ENCODE results near the gene DMXL2. TPM values are rescaled to one million over a fixed set of nuclear protein-coding genes. Genes with fewer than 3 reads are reported as not detected.

The DMXL2 gene
- polyA plus RNA-seq, 1 of the 3 experiments (the other 2 are of a cell fraction) = 6.4 TPM

GRCh38 chr15:51524376-51524775 lies 98.2 kb downstream of the DMXL2 start:
- H3K9ac ChIP-seq = no peak overlapping the region
- ChIA-PET POLR2A (no interaction called here), CTCF (no interaction called here)
- no peak overlapping the region for H3K4me2 ChIP-seq
- H4K20me1 ChIP-seq (ENCODE audit: insufficient read depth) = no peaks in the 10 kb centered on the region
- no peaks in the 10 kb centered on the region for H3K9me3 ChIP-seq
- no peak for TF ChIP-seq ZBTB33 (IDR thresholded peaks at IDR 0.05; ENCODE audit: borderline replicate concordance, low read depth)
- TF ChIP-seq REST (IDR thresholded peaks at IDR 0.05; ENCODE audit: low read depth, low read length) = no peak
- TF ChIP-seq CHD2 (IDR thresholded peaks at IDR 0.05; ENCODE audit: low read length, partially characterized antibody) = no peak
- no peak for TF ChIP-seq MXI1 (IDR thresholded peaks at IDR 0.05; ENCODE audit: low read depth, low read length)
- no peak for TF ChIP-seq RAD21 (IDR thresholded peaks at IDR 0.05; ENCODE audit: low read length)
- TF ChIP-seq GABPA (IDR thresholded peaks at IDR 0.05; ENCODE audit: low read depth) = no peak
- TF ChIP-seq TAF1 (IDR thresholded peaks at IDR 0.05; ENCODE audit: borderline replicate concordance, low read depth, low read length) = no peak
- no peak for TF ChIP-seq MAX (IDR thresholded peaks at IDR 0.05; ENCODE audit: low read depth)
- TF ChIP-seq NRF1 (IDR thresholded peaks at IDR 0.05; ENCODE audit: low read depth, low read length) = no peak
- TF ChIP-seq EZH2phosphoT487 (IDR thresholded peaks at IDR 0.05; ENCODE audit: borderline replicate concordance, low read depth) = no peak
- no peak for TF ChIP-seq CTCF (IDR thresholded peaks at IDR 0.05)
- no peak for TF ChIP-seq EP300 (IDR thresholded peaks at IDR 0.05; ENCODE audit: borderline replicate concordance in 1 of 2, low read depth in 1 of 2, low read length in 1 of 2)
- no peak for TF ChIP-seq JUND (IDR thresholded peaks at IDR 0.05)
- no peak for TF ChIP-seq GATA2 (CRISPR knock-in tag; IDR thresholded peaks at IDR 0.05)
- TF ChIP-seq MEF2A (IDR thresholded peaks at IDR 0.05; ENCODE audit: borderline replicate concordance, low read depth) = no peak
- TF ChIP-seq TEAD4 (IDR thresholded peaks at IDR 0.05; ENCODE audit: borderline replicate concordance, insufficient read depth) = no peak
- TF ChIP-seq FOSL2 (IDR thresholded peaks at IDR 0.05; ENCODE audit: borderline replicate concordance, low read depth) = no peak
- no peak for TF ChIP-seq RCOR1 (IDR thresholded peaks at IDR 0.05; ENCODE audit: low read length)
- no peak for DNase-seq
- no peak overlapping the region for H3K4me3 ChIP-seq (ENCODE audit: low read depth in 2 of 2, low read length in 1 of 2)
- H3K79me2 ChIP-seq (ENCODE audit: insufficient read depth) = no peaks in the 10 kb centered on the region
- H2AFZ ChIP-seq (ENCODE audit: low read depth) = no peak overlapping the region
- WGBS (ENCODE audit: low lambda C conversion rate) = 89% methylated on average over 4 of the region's 5 CpGs
- peaks cover 0 to 2% of the 10 kb centered on the region in 2 experiments for H3K36me3 ChIP-seq (replicated peaks in 1 of 2; ENCODE audit: control insufficient read depth in 1 of 2, insufficient read depth in 2 of 2, low read length in 1 of 2)
- H3K9me2 ChIP-seq = no peaks in the 10 kb centered on the region
- H3F3A ChIP-seq (replicated peaks; ENCODE audit: insufficient read depth) = no peaks in the 10 kb centered on the region
- no peaks in the 10 kb centered on the region for H3K4me1 ChIP-seq (ENCODE audit: control insufficient read depth in 1 of 2, insufficient read depth in 2 of 2, low read depth in 1 of 2, low read length in 1 of 2)
- no peaks in the 10 kb centered on the region for H3K27me3 ChIP-seq (ENCODE audit: insufficient read depth)
- no peak overlapping the region for H3K27ac ChIP-seq (ENCODE audit: low read depth in 2 of 2, low read length in 1 of 2)

Measured in SK-N-SH (cell line).